Measurements from ENCODE around the gene INTS4. TPM values are rescaled to one million over a fixed set of nuclear protein-coding genes. Genes with fewer than 3 reads are reported as not detected.
A peak's percentile ranks its signal among the peaks of the same experiment; 100 is the strongest.
"Not testable (repeated sequence)": the region's sequence is repeated elsewhere in the genome, so short reads cannot be mapped to it uniquely, and the experiment has no call there.

Gene INTS4
- total RNA-seq, 2 experiments from 2014 or later: 45.1 to 51.2 TPM

- Mint-ChIP-seq H3K27ac (no peak overlapping the region), H3K36me3 (ENCODE audit: low read depth) (peaks cover 13% of the 10 kb centered on the region), H3K27me3 (ENCODE audit: low read depth) (no peaks in the 10 kb centered on the region), H3K4me3 (no peak overlapping the region), H3K9me3 (ENCODE audit: insufficient read depth) (no peaks in the 10 kb centered on the region), H3K4me1 (ENCODE audit: low read depth) (no peaks in the 10 kb centered on the region)
- POLR2A ChIA-PET: no interaction called here
- CTCF ChIA-PET: no interaction called here
- ATAC-seq: no peak
- no peak for DNase-seq
These were observed 125.7 kb downstream of the INTS4 start for GRCh38 chr11:77868744-77869143.

GRCh38 chr11:77866336-77866735, 128.1 kb downstream of the INTS4 start:
- no peaks in the 10 kb centered on the region for H3K27me3 Mint-ChIP-seq (ENCODE audit: low read depth)
- ChIA-PET CTCF (no interaction called here), POLR2A (no interaction called here)
- ATAC-seq (no peak), DNase-seq (no peak)
- H3K36me3 Mint-ChIP-seq (ENCODE audit: low read depth): peaks cover 10% of the 10 kb centered on the region
- no peak overlapping the region for H3K27ac Mint-ChIP-seq
- H3K4me3 Mint-ChIP-seq: no peak overlapping the region
- no peaks in the 10 kb centered on the region for H3K4me1 Mint-ChIP-seq (ENCODE audit: low read depth)
- H3K9me3 Mint-ChIP-seq (ENCODE audit: insufficient read depth): no peaks in the 10 kb centered on the region

DNA sequence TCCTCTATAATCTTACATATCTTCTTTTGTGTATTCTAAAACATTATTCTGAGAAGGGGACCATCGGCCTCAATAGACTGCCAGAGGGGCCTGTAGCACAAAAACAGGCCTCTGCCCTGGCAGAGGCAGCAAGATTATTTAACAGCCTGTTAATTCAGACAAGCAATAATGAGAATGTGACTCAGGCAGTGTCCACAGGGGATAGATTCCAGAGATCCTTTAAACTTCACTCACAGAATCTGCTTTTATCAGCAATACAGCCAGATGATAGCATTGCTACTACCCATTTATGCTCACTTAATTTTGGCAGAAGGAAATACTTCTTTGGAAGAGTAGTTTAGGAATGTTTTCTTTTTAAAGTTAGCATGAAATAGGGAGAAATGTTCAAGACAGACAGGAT, 128.7 kb downstream of the INTS4 start:
- CTCF ChIA-PET: no interaction called here
- no peak for DNase-seq
- Mint-ChIP-seq H3K27ac (no peak overlapping the region), H3K4me3 (no peak overlapping the region), H3K36me3 (ENCODE audit: low read depth) (peaks cover 10% of the 10 kb centered on the region), H3K4me1 (ENCODE audit: low read depth) (no peaks in the 10 kb centered on the region), H3K9me3 (ENCODE audit: insufficient read depth) (no peaks in the 10 kb centered on the region), H3K27me3 (ENCODE audit: low read depth) (no peaks in the 10 kb centered on the region)
- POLR2A ChIA-PET: no interaction called here
- no peak for ATAC-seq

DNA sequence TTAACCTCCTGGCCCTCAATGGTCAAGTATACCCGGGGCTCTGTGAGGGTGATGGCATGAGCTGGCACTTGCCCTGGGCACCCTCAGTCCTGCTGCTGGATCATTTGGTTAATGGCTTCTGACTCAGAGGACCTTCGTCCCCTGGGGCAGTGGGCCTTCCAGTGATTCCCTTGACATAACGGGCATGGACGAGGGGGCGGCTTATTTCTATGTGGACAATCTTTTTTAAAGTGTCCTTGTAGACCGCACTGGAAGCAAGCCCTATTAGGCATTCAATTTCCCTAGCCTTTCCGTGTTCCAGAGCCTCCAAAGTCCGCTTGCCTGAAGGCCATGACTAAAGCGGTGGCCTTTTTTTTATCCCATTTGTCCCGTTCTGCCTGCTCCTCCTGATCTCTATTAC, 133.0 kb downstream of the INTS4 start:
- H3K27ac Mint-ChIP-seq; DNase-seq; H3K36me3 Mint-ChIP-seq (ENCODE audit: low read depth); H3K27me3 Mint-ChIP-seq (ENCODE audit: low read depth); H3K9me3 Mint-ChIP-seq (ENCODE audit: insufficient read depth); ATAC-seq; H3K4me3 Mint-ChIP-seq; POLR2A ChIA-PET; CTCF ChIA-PET; H3K4me1 Mint-ChIP-seq (ENCODE audit: low read depth): not testable (repeated sequence)

- DNase-seq; H3K4me1 Mint-ChIP-seq (ENCODE audit: low read depth); H3K9me3 Mint-ChIP-seq (ENCODE audit: insufficient read depth); CTCF ChIA-PET; H3K27ac Mint-ChIP-seq; H3K4me3 Mint-ChIP-seq; ATAC-seq; H3K27me3 Mint-ChIP-seq (ENCODE audit: low read depth); POLR2A ChIA-PET: not testable (repeated sequence)
- peaks cover 24% of the 10 kb centered on the region for H3K36me3 Mint-ChIP-seq (ENCODE audit: low read depth)
These were observed 136.5 kb downstream of the INTS4 start for GRCh38 chr11:77857906-77858457.

- H3K4me3 Mint-ChIP-seq: no peak overlapping the region
- peaks cover 27% of the 10 kb centered on the region for H3K36me3 Mint-ChIP-seq (ENCODE audit: low read depth)
- no peaks in the 10 kb centered on the region for H3K4me1 Mint-ChIP-seq (ENCODE audit: low read depth)
- no peak overlapping the region for H3K27ac Mint-ChIP-seq
- H3K9me3 Mint-ChIP-seq (ENCODE audit: insufficient read depth): no peaks in the 10 kb centered on the region
- POLR2A ChIA-PET: no interaction called here
- no peak for DNase-seq
- ATAC-seq: no peak
- CTCF ChIA-PET: no interaction called here
- no peaks in the 10 kb centered on the region for H3K27me3 Mint-ChIP-seq (ENCODE audit: low read depth)
These were observed 139.6 kb downstream of the INTS4 start for GRCh38 chr11:77854838-77855237.

DNA sequence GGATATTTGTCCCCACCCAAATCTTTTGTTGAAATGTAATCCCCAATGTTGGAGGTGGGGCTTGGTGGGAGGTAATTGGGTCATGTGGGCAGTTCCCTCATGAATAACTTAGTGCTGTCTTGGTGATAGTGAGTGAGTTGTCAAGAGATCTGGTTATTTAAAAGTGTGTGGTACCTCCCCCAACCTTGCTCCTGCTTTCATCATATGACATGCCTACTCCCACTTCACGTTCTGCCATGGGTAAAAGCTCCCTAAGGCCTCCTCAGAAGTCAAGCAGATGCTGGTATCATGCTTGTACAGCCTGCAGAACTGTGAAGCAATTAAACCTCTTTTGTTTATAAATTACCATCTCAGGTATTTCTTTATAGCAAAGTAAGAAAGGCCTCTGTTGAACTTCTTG, 143.0 kb downstream of the INTS4 start:
- Mint-ChIP-seq H3K9me3 (ENCODE audit: insufficient read depth) (no peaks in the 10 kb centered on the region), H3K36me3 (ENCODE audit: low read depth) (peaks cover 36% of the 10 kb centered on the region), H3K27me3 (ENCODE audit: low read depth) (no peaks in the 10 kb centered on the region), H3K27ac (no peak overlapping the region), H3K4me3 (no peak overlapping the region), H3K4me1 (ENCODE audit: low read depth) (no peaks in the 10 kb centered on the region)
- ATAC-seq (no peak), DNase-seq (no peak)
- ChIA-PET POLR2A (no interaction called here), CTCF (no interaction called here)

DNA sequence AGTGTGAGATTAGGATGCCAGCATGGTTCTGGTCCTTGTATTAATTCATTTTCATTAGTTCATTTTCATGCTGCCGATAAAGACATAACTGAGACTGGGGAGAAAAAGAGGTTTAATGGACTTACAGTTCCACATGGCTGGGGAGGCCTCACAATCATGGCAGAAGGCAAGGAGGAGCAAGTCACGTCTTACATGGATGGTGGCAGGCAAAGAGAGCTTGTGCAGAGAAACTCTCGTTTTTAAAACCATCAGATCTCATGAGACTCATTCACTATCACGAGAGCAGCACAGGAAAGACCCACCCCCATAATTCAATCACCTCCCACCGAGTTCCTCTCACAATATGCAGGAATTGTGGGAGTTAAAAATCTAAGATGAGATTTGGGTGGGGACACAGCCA, 150.8 kb downstream of the INTS4 start:
- H3K27me3 Mint-ChIP-seq (ENCODE audit: low read depth); DNase-seq; H3K4me1 Mint-ChIP-seq (ENCODE audit: low read depth); CTCF ChIA-PET; ATAC-seq; POLR2A ChIA-PET; H3K4me3 Mint-ChIP-seq; H3K27ac Mint-ChIP-seq; H3K9me3 Mint-ChIP-seq (ENCODE audit: insufficient read depth): not testable (repeated sequence)
- H3K36me3 Mint-ChIP-seq (ENCODE audit: low read depth): peaks cover 27% of the 10 kb centered on the region

DNA sequence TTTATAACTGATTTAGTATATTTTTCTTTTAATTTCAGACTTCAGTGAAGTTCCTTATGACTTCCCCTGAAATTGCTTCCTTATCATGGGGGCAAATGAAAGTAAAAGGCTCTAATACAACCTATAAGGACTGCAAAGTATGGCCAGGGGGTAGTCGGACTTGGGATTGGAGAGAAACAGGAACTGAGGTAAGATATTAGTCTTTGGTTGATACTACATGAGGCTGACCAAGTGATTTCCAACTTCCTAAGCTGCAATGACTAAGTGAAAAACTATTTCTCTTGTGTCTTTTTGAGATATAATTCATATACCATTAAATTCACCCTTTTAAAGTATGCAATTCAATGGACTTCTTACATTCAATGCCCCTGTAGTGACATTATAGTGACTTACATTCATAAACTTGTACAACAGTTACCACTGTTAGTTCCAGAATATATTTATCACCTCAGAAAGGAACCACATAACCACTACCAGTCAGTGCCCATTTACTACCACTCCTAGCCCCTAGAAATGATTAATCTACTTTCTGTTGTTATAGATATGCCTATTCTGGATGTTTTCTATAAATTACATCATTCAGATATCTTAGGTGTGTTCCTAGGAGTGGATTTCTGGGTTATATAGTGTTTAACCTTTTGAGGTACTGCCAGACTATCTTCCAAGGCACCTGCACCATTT, 151.9 kb downstream of the INTS4 start:
- Mint-ChIP-seq H3K27me3 (ENCODE audit: low read depth) (no peaks in the 10 kb centered on the region), H3K9me3 (ENCODE audit: insufficient read depth) (peaks cover 5% of the 10 kb centered on the region), H3K27ac (no peak overlapping the region), H3K4me3 (no peak overlapping the region), H3K4me1 (ENCODE audit: low read depth) (no peaks in the 10 kb centered on the region), H3K36me3 (ENCODE audit: low read depth) (peaks cover 27% of the 10 kb centered on the region)
- ChIA-PET POLR2A (no interaction called here), CTCF (no interaction called here)
- DNase-seq: no peak
- ATAC-seq: no peak

DNA sequence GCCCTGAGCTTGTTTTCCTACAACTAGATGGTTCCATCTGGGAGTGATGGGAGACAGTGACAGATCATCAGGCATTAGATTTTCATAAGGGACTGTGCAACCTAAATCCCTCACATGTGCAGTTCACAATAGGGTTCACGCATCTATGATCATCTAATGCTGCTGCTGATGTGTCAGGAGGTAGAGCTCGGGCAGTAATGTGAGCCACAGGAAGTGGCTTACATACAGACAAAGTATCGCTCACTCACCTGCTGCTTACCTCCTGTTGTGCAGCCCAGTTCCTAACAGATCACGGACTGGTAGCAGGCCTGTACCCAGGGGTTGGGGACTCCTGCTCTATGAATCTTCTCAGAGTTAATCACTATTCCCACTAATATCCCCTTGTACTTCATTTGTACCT, 161.2 kb downstream of the INTS4 start:
- DNase-seq (no peak), ATAC-seq (peak; percentile 42)
- Mint-ChIP-seq H3K27me3 (ENCODE audit: low read depth) (no peaks in the 10 kb centered on the region), H3K9me3 (ENCODE audit: insufficient read depth) (no peaks in the 10 kb centered on the region), H3K4me3 (no peak overlapping the region), H3K36me3 (ENCODE audit: low read depth) (peaks cover 2% of the 10 kb centered on the region), H3K27ac (no peak overlapping the region), H3K4me1 (ENCODE audit: low read depth) (peaks cover 8% of the 10 kb centered on the region)
- ChIA-PET POLR2A (no interaction called here), CTCF (no interaction called here)

- ChIA-PET CTCF (no interaction called here), POLR2A (no interaction called here)
- Mint-ChIP-seq H3K27ac (no peak overlapping the region), H3K4me3 (no peak overlapping the region), H3K4me1 (ENCODE audit: low read depth) (peaks cover 8% of the 10 kb centered on the region), H3K36me3 (ENCODE audit: low read depth) (peaks cover 2% of the 10 kb centered on the region), H3K27me3 (ENCODE audit: low read depth) (no peaks in the 10 kb centered on the region), H3K9me3 (ENCODE audit: insufficient read depth) (no peaks in the 10 kb centered on the region)
- DNase-seq (no peak), ATAC-seq (no peak)
These were observed 165.5 kb downstream of the INTS4 start for GRCh38 chr11:77828926-77829325.

Measured in activated CD8-positive, alpha-beta T cell treated with anti-CD3 and anti-CD28 coated beads, Interleukin-2, amount 10 ng/mL, durations not matched to agents 7 days and 5 days (primary cell).